PC-9 (cell line): Measurements from ENCODE around the gene SAP25.

Experiments used
- CTCF ChIP-seq: fragments of 200-600 bp; sonication (generic); conservative IDR thresholded peaks from 2 replicates; pipeline ENCODE4 v1.6.1; 2017; ENCODE audit warnings: mixed run types, antibody characterized with exemption, mild to moderate bottlenecking, moderate library complexity
- EZH2 ChIP-seq: fragments of 200-600 bp; sonication (generic); IDR thresholded peaks from 2 replicates; pipeline ENCODE4 v1.8.0; 2017; ENCODE audit warnings: antibody characterized with exemption, low read depth

- TF ChIP-seq CTCF (no peak), EZH2 (no peak)
These were observed 28.2 kb downstream of the SAP25 start for GRCh38 chr7:100545360-100546128.
